ENCODE data around the gene POLR2E. TPM values are rescaled to one million over a fixed set of nuclear protein-coding genes. Genes with fewer than 3 reads are reported as not detected.
A peak's percentile ranks its signal among the peaks of the same experiment; 100 is the strongest.

The POLR2E gene
- total RNA-seq, 1 experiment from 2014 or later = 343 TPM

GRCh38 chr19:1067341-1067957 is 27.7 kb downstream of the POLR2E start:
- peaks cover 7% of the 10 kb centered on the region for H3K27me3 ChIP-seq (replicated peaks; ENCODE audit: insufficient read depth, low read depth, low read length, poor library complexity)
- POLR2A ChIA-PET (ENCODE audit: low non-redundant PET) = interaction anchor here (0.6 kb wide), 1 partner anchor 24 kb away, joined by 13 read pairs; no protein-coding TSS in a partner anchor
- intact Hi-C loops (cut with micrococcal nuclease; ENCODE audit: unreplicated experiment) = no loop called here
- no TSS peak for BruUV-seq (replicated peaks)
- H3K4me3 ChIP-seq (ENCODE audit: low read depth, low read length, poor library complexity, severe bottlenecking) = peak overlapping the region; percentile 51
- H3K36me3 ChIP-seq (ENCODE audit: insufficient read depth, low read length, poor library complexity, severe bottlenecking) = no peaks in the 10 kb centered on the region
- no peaks in the 10 kb centered on the region for H3K9me3 ChIP-seq (ENCODE audit: low read depth, low read length, poor library complexity, severe bottlenecking)
- DNase-seq (ENCODE audit: low spot score) = no peak
- CTCF ChIA-PET = interaction anchor here (0.6 kb wide), 1 partner anchor 211 kb away, joined by 4 read pairs; no protein-coding TSS in a partner anchor
- H3K27ac ChIP-seq (ENCODE audit: low read depth, low read length, poor library complexity, severe bottlenecking) = no peak overlapping the region
- peaks cover 26% of the 10 kb centered on the region for H3K4me1 ChIP-seq (ENCODE audit: insufficient read depth, low read length, poor library complexity, severe bottlenecking)
- no peak for TF ChIP-seq EZH2 (IDR thresholded peaks at IDR 0.05; ENCODE audit: borderline replicate concordance, low read depth, low read length, poor library complexity, severe bottlenecking)
- TF ChIP-seq, protein P1, sequence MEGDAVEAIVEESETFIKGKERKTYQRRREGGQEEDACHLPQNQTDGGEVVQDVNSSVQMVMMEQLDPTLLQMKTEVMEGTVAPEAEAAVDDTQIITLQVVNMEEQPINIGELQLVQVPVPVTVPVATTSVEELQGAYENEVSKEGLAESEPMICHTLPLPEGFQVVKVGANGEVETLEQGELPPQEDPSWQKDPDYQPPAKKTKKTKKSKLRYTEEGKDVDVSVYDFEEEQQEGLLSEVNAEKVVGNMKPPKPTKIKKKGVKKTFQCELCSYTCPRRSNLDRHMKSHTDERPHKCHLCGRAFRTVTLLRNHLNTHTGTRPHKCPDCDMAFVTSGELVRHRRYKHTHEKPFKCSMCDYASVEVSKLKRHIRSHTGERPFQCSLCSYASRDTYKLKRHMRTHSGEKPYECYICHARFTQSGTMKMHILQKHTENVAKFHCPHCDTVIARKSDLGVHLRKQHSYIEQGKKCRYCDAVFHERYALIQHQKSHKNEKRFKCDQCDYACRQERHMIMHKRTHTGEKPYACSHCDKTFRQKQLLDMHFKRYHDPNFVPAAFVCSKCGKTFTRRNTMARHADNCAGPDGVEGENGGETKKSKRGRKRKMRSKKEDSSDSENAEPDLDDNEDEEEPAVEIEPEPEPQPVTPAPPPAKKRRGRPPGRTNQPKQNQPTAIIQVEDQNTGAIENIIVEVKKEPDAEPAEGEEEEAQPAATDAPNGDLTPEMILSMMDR (conservative IDR thresholded peaks at IDR 0.05; ENCODE audit: low read depth, low read length) = no peak

- POLR2A ChIA-PET (ENCODE audit: low non-redundant PET) = interaction anchor here (0.6 kb wide), 1 partner anchor 24 kb away, joined by 13 read pairs; no protein-coding TSS in a partner anchor
- CTCF ChIA-PET = no interaction called here
Measured at GRCh38 chr19:1066748-1067340, 28.3 kb downstream of the POLR2E start, which contains the start of gene ARHGAP45. ARHGAP45 (plus strand) TSS chr19:1067167; CDS start chr19:1067406, 239 bp downstream.

DNA sequence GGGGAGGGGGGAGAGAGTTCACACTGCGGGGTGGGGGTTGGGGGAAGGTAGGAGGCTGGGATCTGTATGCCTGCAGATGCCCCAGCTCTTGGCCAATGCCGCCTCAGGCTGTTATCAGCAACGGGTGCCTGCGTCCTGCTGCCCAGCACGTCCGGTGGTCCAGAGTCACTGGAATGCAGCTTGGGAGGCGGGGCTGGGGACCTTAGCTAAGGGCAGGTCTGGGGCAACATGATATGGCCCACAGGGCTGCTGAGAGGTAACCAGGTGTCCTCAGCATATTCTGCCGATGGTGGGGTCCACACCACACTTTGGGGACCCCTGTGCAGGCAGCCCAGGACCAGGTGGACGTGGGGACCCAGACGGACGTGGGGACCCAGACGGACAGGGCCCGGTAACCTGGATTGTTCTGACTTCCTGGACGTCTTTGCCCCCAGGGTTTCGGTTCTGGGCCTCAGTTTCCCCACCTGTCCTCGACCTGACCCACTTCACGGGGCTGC is 28.9 kb downstream of the POLR2E start:
- Histone ChIP-seq H3K4me3 (ENCODE audit: low read depth, low read length, poor library complexity, severe bottlenecking) (peak overlapping the region; percentile 51), H3K36me3 (ENCODE audit: insufficient read depth, low read length, poor library complexity, severe bottlenecking) (no peaks in the 10 kb centered on the region), H3K27ac (ENCODE audit: low read depth, low read length, poor library complexity, severe bottlenecking) (no peak overlapping the region), H3K27me3 (replicated peaks; ENCODE audit: insufficient read depth, low read depth, low read length, poor library complexity) (peaks cover 7% of the 10 kb centered on the region), H3K9me3 (ENCODE audit: low read depth, low read length, poor library complexity, severe bottlenecking) (no peaks in the 10 kb centered on the region), H3K4me1 (ENCODE audit: insufficient read depth, low read length, poor library complexity, severe bottlenecking) (peaks cover 24% of the 10 kb centered on the region)
- TF ChIP-seq, protein P1 (conservative IDR thresholded peaks at IDR 0.05; ENCODE audit: low read depth, low read length) = no peak
- no peak for TF ChIP-seq EZH2 (IDR thresholded peaks at IDR 0.05; ENCODE audit: borderline replicate concordance, low read depth, low read length, poor library complexity, severe bottlenecking)
- ChIA-PET CTCF (no interaction called here), POLR2A (ENCODE audit: low non-redundant PET) (no interaction called here)
- BruUV-seq (replicated peaks) = no TSS peak
- intact Hi-C loops (cut with micrococcal nuclease; ENCODE audit: unreplicated experiment) = no loop called here
- DNase-seq (ENCODE audit: low spot score) = no peak

More at GRCh38 chr19:1066748-1067340, 28.3 kb downstream of the POLR2E start, which contains the start of gene ARHGAP45:
- TF ChIP-seq EZH2 (IDR thresholded peaks at IDR 0.05; ENCODE audit: borderline replicate concordance, low read depth, low read length, poor library complexity, severe bottlenecking) = no peak
- TF ChIP-seq, protein P1 (conservative IDR thresholded peaks at IDR 0.05; ENCODE audit: low read depth, low read length) = no peak
- Histone ChIP-seq H3K4me3 (ENCODE audit: low read depth, low read length, poor library complexity, severe bottlenecking) (peak within 1 kb of the TSS; percentile 51), H3K9me3 (ENCODE audit: low read depth, low read length, poor library complexity, severe bottlenecking) (no peaks in the 10 kb centered on the region), H3K27me3 (replicated peaks; ENCODE audit: insufficient read depth, low read depth, low read length, poor library complexity) (peaks cover 7% of the 10 kb centered on the region), H3K4me1 (ENCODE audit: insufficient read depth, low read length, poor library complexity, severe bottlenecking) (peaks cover 26% of the 10 kb centered on the region), H3K36me3 (ENCODE audit: insufficient read depth, low read length, poor library complexity, severe bottlenecking) (no peaks in the 10 kb centered on the region), H3K27ac (ENCODE audit: low read depth, low read length, poor library complexity, severe bottlenecking) (no peak within 1 kb of the TSS)
- intact Hi-C loops (cut with micrococcal nuclease; ENCODE audit: unreplicated experiment) = no loop called here
- no peak for DNase-seq (ENCODE audit: low spot score)
- BruUV-seq (replicated peaks) = no TSS peak

Measured in A673 (cell line).